Neural crest cell (in vitro differentiated cells): ENCODE data around the gene CRYAB. TPM values are rescaled to one million over a fixed set of nuclear protein-coding genes. Genes with fewer than 3 reads are reported as not detected.

Experiments
- DNase-seq: peaks from one replicate; pipeline ENCODE4 v3.0.0; 2021; ENCODE audit warnings: low read depth, mixed read lengths, low spot score
- H3K27ac Mint-ChIP-seq: one replicate; pipeline ENCODE4 v1.8.0; 2021; ENCODE audit warnings: mild to moderate bottlenecking, mixed read lengths; ENCODE audit not compliant: unreplicated experiment
- H3K27me3 Mint-ChIP-seq: 2 replicates; pipeline ENCODE4 v1.8.0; 2021; ENCODE audit warnings: low read depth, mild to moderate bottlenecking, mixed read lengths
- H3K36me3 Mint-ChIP-seq: 2 replicates; pipeline ENCODE4 v1.8.0; 2021; ENCODE audit warnings: low read depth, mild to moderate bottlenecking, mixed read lengths
- H3K4me1 Mint-ChIP-seq: 2 replicates; pipeline ENCODE4 v1.8.0; 2021; ENCODE audit warnings: mixed read lengths
- H3K4me3 Mint-ChIP-seq: one replicate; pipeline ENCODE4 v1.8.0; 2021; ENCODE audit warnings: mild to moderate bottlenecking, mixed read lengths
- H3K9me3 Mint-ChIP-seq: 2 replicates; pipeline ENCODE4 v1.8.0; 2021; ENCODE audit warnings: mixed read lengths
- total RNA-seq: library from RNA; stranded (reverse); gene quantifications from 2 replicates; pipeline ENCODE4 v1.2.1, GENCODE V29; 2021
- TF ChIP-seq, protein P1 (sequence below): fragments of 200-600 bp; sonication (generic); conservative IDR thresholded peaks from 2 replicates; pipeline ENCODE4 v1.5.0; 2021; ENCODE audit warnings: antibody characterized with exemption, mild to moderate bottlenecking

Gene CRYAB
- total RNA-seq, 1 donor from 2014 or later, result not detected

DNA sequence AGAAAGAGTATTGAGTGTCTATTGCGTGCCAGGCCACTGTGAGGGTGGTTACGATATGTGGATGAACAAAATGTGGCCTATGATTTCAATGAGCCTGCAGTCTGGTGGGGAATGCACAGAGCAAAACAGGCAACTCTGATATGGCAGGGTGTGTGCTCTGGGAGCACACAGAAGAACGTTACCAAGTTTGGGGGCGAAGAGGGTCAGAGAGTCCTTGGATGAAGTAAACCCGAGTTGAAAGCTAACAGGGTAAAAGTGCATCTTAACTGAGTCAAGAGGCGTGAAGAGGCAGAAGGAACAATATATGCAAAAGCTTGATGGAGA lies 32.0 kb downstream of the CRYAB start:
- Mint-ChIP-seq H3K36me3 (no peaks in the 10 kb centered on the region), H3K9me3 (no peaks in the 10 kb centered on the region), H3K27me3 (no peaks in the 10 kb centered on the region)

DNA sequence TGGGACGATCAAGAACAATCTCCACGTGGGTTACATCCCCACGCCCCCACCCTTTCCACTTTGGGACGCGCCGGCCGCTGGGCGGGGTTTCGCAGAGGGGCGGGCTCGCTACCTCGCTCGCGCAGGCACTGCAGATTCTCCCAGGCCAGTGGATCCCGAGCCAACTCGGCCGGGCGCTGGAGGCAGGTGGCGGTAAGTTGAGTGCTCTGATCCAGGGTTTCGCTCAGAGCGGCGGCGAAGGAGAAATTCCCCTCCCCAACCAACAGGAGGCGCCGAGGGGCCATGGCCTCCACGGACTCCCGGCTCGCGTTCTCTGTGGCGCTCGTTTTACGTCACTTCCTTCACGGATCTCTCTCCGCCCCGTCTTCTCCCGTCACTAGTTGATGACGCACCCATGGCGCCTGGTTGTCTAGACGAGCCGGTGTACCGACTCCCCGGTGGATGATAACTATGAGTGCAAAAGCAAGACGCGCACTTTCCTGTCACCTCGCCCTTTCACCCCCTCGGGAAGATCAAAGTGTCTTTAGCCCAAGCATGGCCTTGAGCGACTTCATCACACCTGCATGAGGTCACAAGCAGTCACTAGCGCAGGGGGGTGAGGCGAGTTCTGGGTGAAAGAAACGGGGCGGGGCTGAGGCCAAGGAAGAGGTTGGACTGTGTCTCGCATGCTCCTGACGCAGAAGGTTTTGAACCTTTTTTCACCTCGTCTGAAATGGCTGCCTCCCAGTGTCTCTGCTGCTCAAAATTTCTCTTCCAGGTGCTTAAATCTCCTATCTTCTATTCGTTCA lies 32.5 kb downstream of the CRYAB start, which contains the start of the genes CFAP68 and FDXACB1:
Gene CFAP68, plus strand, starts transcription at position 693 of the 788 bp plus-strand sequence. Its CDS starts 20 bp downstream, at position 713.
Gene FDXACB1, minus strand, starts transcription at position 317 of the 788 bp plus-strand sequence. Its CDS starts 33 bp downstream, at position 284.
- TF ChIP-seq, protein P1, sequence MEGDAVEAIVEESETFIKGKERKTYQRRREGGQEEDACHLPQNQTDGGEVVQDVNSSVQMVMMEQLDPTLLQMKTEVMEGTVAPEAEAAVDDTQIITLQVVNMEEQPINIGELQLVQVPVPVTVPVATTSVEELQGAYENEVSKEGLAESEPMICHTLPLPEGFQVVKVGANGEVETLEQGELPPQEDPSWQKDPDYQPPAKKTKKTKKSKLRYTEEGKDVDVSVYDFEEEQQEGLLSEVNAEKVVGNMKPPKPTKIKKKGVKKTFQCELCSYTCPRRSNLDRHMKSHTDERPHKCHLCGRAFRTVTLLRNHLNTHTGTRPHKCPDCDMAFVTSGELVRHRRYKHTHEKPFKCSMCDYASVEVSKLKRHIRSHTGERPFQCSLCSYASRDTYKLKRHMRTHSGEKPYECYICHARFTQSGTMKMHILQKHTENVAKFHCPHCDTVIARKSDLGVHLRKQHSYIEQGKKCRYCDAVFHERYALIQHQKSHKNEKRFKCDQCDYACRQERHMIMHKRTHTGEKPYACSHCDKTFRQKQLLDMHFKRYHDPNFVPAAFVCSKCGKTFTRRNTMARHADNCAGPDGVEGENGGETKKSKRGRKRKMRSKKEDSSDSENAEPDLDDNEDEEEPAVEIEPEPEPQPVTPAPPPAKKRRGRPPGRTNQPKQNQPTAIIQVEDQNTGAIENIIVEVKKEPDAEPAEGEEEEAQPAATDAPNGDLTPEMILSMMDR, result peak; percentile 97
- Mint-ChIP-seq H3K27ac (peak within 1 kb of the TSS; percentile 97), H3K36me3 (no peaks in the 10 kb centered on the region), H3K9me3 (no peaks in the 10 kb centered on the region), H3K4me3 (peak within 1 kb of the TSS; percentile 93), H3K27me3 (no peaks in the 10 kb centered on the region), H3K4me1 (peaks cover 17% of the 10 kb centered on the region)
- peak; percentile 96 for DNase-seq

More for the DNA sequence above, 32.0 kb downstream of the CRYAB start:
- Mint-ChIP-seq H3K27ac (peak overlapping the region; percentile 97), H3K4me3 (peak overlapping the region; percentile 93), H3K4me1 (peaks cover 17% of the 10 kb centered on the region)
- no peak for DNase-seq
- TF ChIP-seq, protein P1, result no peak

DNA sequence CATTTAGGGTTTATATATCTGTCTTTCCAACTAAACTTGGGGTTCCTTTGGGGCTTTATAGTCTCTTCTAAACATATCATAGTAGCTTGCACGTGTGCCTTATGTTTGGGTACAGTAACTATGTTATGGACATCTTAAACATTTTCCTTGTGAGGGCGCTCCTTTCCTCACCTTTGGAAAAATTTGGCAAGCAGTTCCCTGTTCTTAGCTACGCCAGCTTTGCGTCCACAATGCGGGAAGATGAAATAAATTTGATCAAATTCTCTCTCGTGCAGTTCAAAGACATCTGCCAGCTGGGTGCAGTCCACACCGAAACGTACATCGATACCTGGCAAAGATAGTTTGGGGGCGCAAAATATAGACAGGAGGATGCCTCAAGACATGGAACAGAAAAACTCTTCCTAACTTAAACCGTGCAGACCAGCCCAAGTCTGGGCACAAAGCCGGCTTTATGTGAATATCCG lies 33.2 kb downstream of the CRYAB start:
- Mint-ChIP-seq H3K4me1 (peaks cover 17% of the 10 kb centered on the region), H3K4me3 (peak overlapping the region; percentile 93), H3K27me3 (no peaks in the 10 kb centered on the region), H3K27ac (peak overlapping the region; percentile 72), H3K9me3 (no peaks in the 10 kb centered on the region), H3K36me3 (no peaks in the 10 kb centered on the region)
- TF ChIP-seq, protein P1, result no peak
- no peak for DNase-seq

DNA sequence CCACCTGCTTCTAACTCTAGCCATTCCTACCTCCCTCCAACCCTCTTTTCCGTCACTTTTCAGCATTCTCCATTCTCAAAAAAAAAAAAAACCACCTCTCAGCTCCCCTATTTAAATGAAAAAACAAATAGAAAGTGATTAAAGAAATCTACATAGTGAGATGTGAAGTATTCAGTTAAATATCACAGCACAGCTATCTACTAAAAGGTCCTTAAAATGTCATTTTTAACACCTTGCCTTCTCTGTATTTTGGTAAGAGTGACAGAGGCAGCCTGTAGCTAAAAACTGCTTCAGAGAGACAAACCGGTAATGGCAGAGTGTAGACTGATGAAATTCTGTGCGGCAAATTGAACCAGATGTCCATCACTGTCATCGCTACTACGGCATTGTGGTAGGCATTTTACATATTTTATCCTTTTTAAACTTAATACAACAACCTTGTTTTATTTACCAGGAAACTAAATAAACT lies 39.8 kb downstream of the CRYAB start:
- peak overlapping the region; percentile 28 for H3K27ac Mint-ChIP-seq
- TF ChIP-seq, protein P1, result no peak
- H3K27me3 Mint-ChIP-seq, result no peaks in the 10 kb centered on the region
- H3K36me3 Mint-ChIP-seq, result peaks cover 11% of the 10 kb centered on the region
- H3K4me1 Mint-ChIP-seq, result peaks cover 17% of the 10 kb centered on the region
- H3K9me3 Mint-ChIP-seq, result no peaks in the 10 kb centered on the region
- peak overlapping the region; percentile 97 for H3K4me3 Mint-ChIP-seq
- DNase-seq, result no peak

DNA sequence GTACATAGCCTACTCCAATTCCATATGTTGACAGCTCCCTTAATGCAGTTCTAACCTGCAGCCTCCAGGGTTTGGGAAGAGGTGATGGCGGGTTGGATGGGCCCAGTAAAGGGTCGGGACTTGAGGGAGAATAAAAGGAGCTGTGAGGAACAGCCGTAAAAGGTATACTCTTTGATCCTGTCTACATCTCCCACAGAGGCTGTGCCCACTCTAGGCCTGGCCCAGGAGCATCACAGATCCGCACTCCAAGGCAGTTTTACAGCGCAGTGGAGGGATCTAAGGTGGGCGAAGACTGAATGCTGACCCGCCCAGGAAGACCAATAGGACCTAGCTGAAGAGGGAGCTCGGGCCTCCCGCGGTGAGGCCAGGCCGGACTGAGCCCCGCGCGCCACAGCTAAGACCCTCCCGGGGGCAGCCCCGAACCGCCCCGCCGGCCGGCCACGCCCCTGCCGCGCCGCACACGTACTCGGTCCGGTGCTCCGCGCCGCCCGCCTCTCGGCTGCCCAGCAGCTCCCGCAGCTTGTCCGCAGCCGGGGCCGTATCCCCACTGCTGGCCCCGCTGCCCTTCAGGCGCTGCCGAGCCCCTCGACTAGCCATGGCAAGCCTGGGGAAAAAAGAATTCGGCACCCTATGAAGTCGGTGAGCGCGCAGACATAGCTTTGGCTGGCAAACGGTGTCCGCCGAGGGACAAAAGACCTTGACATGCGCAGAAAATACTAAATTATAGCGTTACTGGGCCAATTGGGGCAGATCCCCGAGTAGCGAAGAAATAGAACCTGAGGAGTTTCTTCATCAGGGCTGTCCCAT lies 40.5 kb downstream of the CRYAB start, which contains the start of gene ALG9:
Gene ALG9, minus strand, starts transcription at position 696 of the 807 bp plus-strand sequence. Its CDS starts 99 bp downstream, at position 597.
- TF ChIP-seq, protein P1, result peak; percentile 54
- no peaks in the 10 kb centered on the region for H3K27me3 Mint-ChIP-seq
- peak; percentile 88 for DNase-seq
- H3K9me3 Mint-ChIP-seq, result no peaks in the 10 kb centered on the region
- H3K27ac Mint-ChIP-seq, result peak within 1 kb of the TSS; percentile 94
- peaks cover 11% of the 10 kb centered on the region for H3K36me3 Mint-ChIP-seq
- peak within 1 kb of the TSS; percentile 97 for H3K4me3 Mint-ChIP-seq
- peaks cover 17% of the 10 kb centered on the region for H3K4me1 Mint-ChIP-seq
